Stomach (tissue), 9 donors: Measurements from ENCODE around the gene RNF141. TPM values are rescaled to one million over a fixed set of nuclear protein-coding genes. Genes with fewer than 3 reads are reported as not detected.

Experiments
- DNase-seq, 2 donors: peaks; one replicate each; pipeline versions ENCODE4 v3.0.0 to v3.0.0-alpha.2; 2013 to 2019
- H3K27ac ChIP-seq, 5 donors: fragments of 200-600 bp in 4 of 5; sonication (generic) in 4 of 5; one replicate each; pipeline ENCODE4 v1.5.1; 2013 to 2019; ENCODE audit warnings: mild to moderate bottlenecking in 1 of 5, moderate library complexity in 1 of 5
- H3K27me3 ChIP-seq, 3 donors: fragments of 200-600 bp; sonication (generic); one replicate each; pipeline ENCODE4 v1.5.1; 2017 to 2019; ENCODE audit warnings: mixed run types in 1 of 3
- H3K36me3 ChIP-seq, 4 donors: fragments of 200-600 bp; sonication (generic); 1 replicate in 3 of 4; 2 replicates in 1 of 4; pipeline ENCODE4 v1.5.1; 2016 to 2019
- H3K4me1 ChIP-seq, 4 donors: fragments of 200-600 bp; sonication (generic); one replicate each; pipeline ENCODE4 v1.5.1; 2016 to 2019
- H3K4me3 ChIP-seq, 4 donors: fragments of 200-600 bp; sonication (generic) in 3 of 4; one replicate each; pipeline ENCODE4 v1.5.1; 2016 to 2019; ENCODE audit warnings: mild to moderate bottlenecking in 1 of 4
- H3K9me3 ChIP-seq, 4 donors: fragments of 200-600 bp; sonication (generic); one replicate each; pipeline ENCODE4 v1.5.1; 2016 to 2019
- CTCF ChIP-seq, 7 experiments: fragments of 450-650 bp in 4 of 7; fragments of 200-600 bp in 3 of 7; sonication (generic) in 3 of 7; IDR thresholded peaks; one replicate each; pipeline ENCODE4 v1.5.1; 2016 to 2019; ENCODE audit warnings: antibody characterized with exemption in 7 of 7, control low read depth in 2 of 7, mild to moderate bottlenecking in 1 of 7
- EP300 ChIP-seq: sonication (generic); formaldehyde crosslinking; IDR thresholded peaks from one replicate; pipeline ENCODE4 v1.6.1; 2017; ENCODE audit warnings: antibody characterized with exemption
- POLR2A ChIP-seq, 4 donors: fragments of 450-650 bp; IDR thresholded peaks; one replicate each; pipeline ENCODE4 v1.6.1; 2016; ENCODE audit warnings: antibody characterized with exemption in 4 of 4, control low read depth in 2 of 4, mild to moderate bottlenecking in 1 of 4, moderate library complexity in 1 of 4
- POLR2AphosphoS5 ChIP-seq, 3 donors: sonication (generic); formaldehyde crosslinking; IDR thresholded peaks; one replicate each; pipeline ENCODE4 v1.6.1; 2016; ENCODE audit warnings: antibody characterized with exemption in 3 of 3
- WGBS, 5 donors: extraction: QIAGEN DNeasy Blood & Tissue Kit in 3 of 5; methylation state at CpG; one replicate each; pipeline versions ENCODE4 v1.1.5 to v1.1.7; 2013 to 2018; 5-methylcytosine and 5-hydroxymethylcytosine counted together
- intact Hi-C: fragments of 100-400 bp; cut with DNase I; formaldehyde crosslinking; loops from one replicate; pipeline ENCODE4 v1.15.1; 2023; ENCODE audit warnings: low total_unique reads
- polyA plus RNA-seq, 3 donors: library from polyadenylated mRNA; stranded (reverse); fragments of 200-250 nt; gene quantifications; one replicate each; pipeline ENCODE4 v1.2.3, GENCODE V29; 2013
- total RNA-seq, 5 donors: library from RNA; depleted of rRNA; stranded (reverse); fragments of >200 nt; gene quantifications; one replicate each; pipeline versions ENCODE4 v1.1.0 to v1.2.3, GENCODE V29; 2014 to 2016
- donor health status: healthy with polysubstance abuse.
- donor health status: Bipolar disorder and iron deficiency.
- donor health status: healthy.

The RNF141 gene
- total and polyA plus RNA-seq, 8 donors: 6.4 to 71.2 (median 19.1) TPM

GRCh38 chr11:10579700-10580099 is 38.7 kb upstream of the RNF141 start:
- Histone ChIP-seq H3K4me3 (no peak overlapping the region), H3K27me3 (no peaks in the 10 kb centered on the region), H3K4me1 (peaks cover 0 to 52% (median 10%) of the 10 kb centered on the region in 4 donors), H3K27ac (peak overlapping the region in 2 of 5 donors; percentile 19 to 75), H3K36me3 (peaks cover 9 to 70% (median 37%) of the 10 kb centered on the region in 4 donors), H3K9me3 (no peaks in the 10 kb centered on the region)
- intact Hi-C loops: no loop called here
- WGBS, 5 donors: 68 to 90% (median 86%) methylated on average over 3 of the region's 3 CpGs
- no peak for DNase-seq
- no peak for TF ChIP-seq POLR2A (IDR thresholded peaks at IDR 0.05)
- no peak for TF ChIP-seq CTCF (IDR thresholded peaks at IDR 0.05)
- no peak for TF ChIP-seq EP300
- no peak for TF ChIP-seq POLR2AphosphoS5 (IDR thresholded peaks at IDR 0.05)

GRCh38 chr11:10576035-10576398 is 35.0 kb upstream of the RNF141 start:
- Histone ChIP-seq H3K27ac (no peak overlapping the region), H3K4me1 (peaks cover 0 to 16% (median 2%) of the 10 kb centered on the region in 4 donors), H3K36me3 (peaks cover 9 to 72% (median 41%) of the 10 kb centered on the region in 4 donors), H3K9me3 (no peaks in the 10 kb centered on the region), H3K4me3 (no peak overlapping the region), H3K27me3 (no peaks in the 10 kb centered on the region)
- no peak for DNase-seq
- whole genome bisulfite sequencing, 5 donors: 81 to 92% (median 90%) methylated on average over 4 of the region's 4 CpGs
- intact Hi-C loops: no loop called here
- TF ChIP-seq EP300 (no peak), POLR2AphosphoS5 (IDR thresholded peaks at IDR 0.05) (no peak), CTCF (IDR thresholded peaks at IDR 0.05) (no peak), POLR2A (IDR thresholded peaks at IDR 0.05) (no peak)

- 75 to 92% (median 77%) methylated on average over 3 of the region's 3 CpGs for WGBS, 5 donors
- DNase-seq: no peak
- H3K36me3 ChIP-seq: peaks cover 9 to 66% (median 37%) of the 10 kb centered on the region in 4 donors
- H3K4me1 ChIP-seq: peaks cover 0 to 12% (median 2%) of the 10 kb centered on the region in 4 donors
- no peak overlapping the region for H3K27ac ChIP-seq
- no peak overlapping the region for H3K4me3 ChIP-seq
- no peaks in the 10 kb centered on the region for H3K9me3 ChIP-seq
- no peaks in the 10 kb centered on the region for H3K27me3 ChIP-seq
- TF ChIP-seq CTCF (IDR thresholded peaks at IDR 0.05) (no peak), POLR2A (IDR thresholded peaks at IDR 0.05) (no peak), POLR2AphosphoS5 (IDR thresholded peaks at IDR 0.05) (no peak), EP300 (no peak)
- intact Hi-C loops: no loop called here
Measured at GRCh38 chr11:10575346-10576034, 34.5 kb upstream of the RNF141 start.

- H3K9me3 ChIP-seq: no peaks in the 10 kb centered on the region
- WGBS, 5 donors: 62 to 82% (median 74%) methylated on average over 3 of the region's 3 CpGs
- no peak for DNase-seq
- H3K27ac ChIP-seq: peak overlapping the region in 2 of 5 donors; percentile 24
- intact Hi-C loops: no loop called here
- no peak for TF ChIP-seq POLR2AphosphoS5 (IDR thresholded peaks at IDR 0.05)
- no peak for TF ChIP-seq EP300
- TF ChIP-seq POLR2A (IDR thresholded peaks at IDR 0.05): no peak
- TF ChIP-seq CTCF (IDR thresholded peaks at IDR 0.05): no peak
- H3K36me3 ChIP-seq: peaks cover 9 to 49% (median 29%) of the 10 kb centered on the region in 4 donors
- no peak overlapping the region for H3K4me3 ChIP-seq
- H3K4me1 ChIP-seq: no peaks in the 10 kb centered on the region
- no peaks in the 10 kb centered on the region for H3K27me3 ChIP-seq
Measured at GRCh38 chr11:10573556-10573955, 32.6 kb upstream of the RNF141 start.
